Endothelial cell of umbilical vein (primary cell): Measurements from ENCODE around the gene GNB1L.

ENCODE experiments used
- CTCF ChIP-seq, 2 donors: IDR thresholded peaks; 1 replicate in 1 of 2; 2 replicates in 1 of 2; pipeline ENCODE4 v1.5.1; 2011; ENCODE audit warnings: low read length in 2 of 2, mild to moderate bottlenecking in 2 of 2, moderate library complexity in 2 of 2, control low read depth in 1 of 2, inconsistent platforms in 1 of 2, low read depth in 1 of 2; ENCODE audit not compliant: insufficient read depth in 1 of 2; ENCODE audit errors: extremely low read depth in 1 of 2
- JUN ChIP-seq: IDR thresholded peaks from 2 replicates; pipeline ENCODE4 v1.6.1; 2011; ENCODE audit warnings: borderline replicate concordance, low read depth; ENCODE audit not compliant: insufficient read length, insufficient read depth
- POLR2A ChIP-seq: IDR thresholded peaks from 2 replicates; pipeline ENCODE4 v1.6.1; 2012; ENCODE audit warnings: low read depth, mild to moderate bottlenecking, control low read depth, low read length

- no peak for TF ChIP-seq JUN
- TF ChIP-seq POLR2A: no peak
- no peak for TF ChIP-seq CTCF (IDR thresholded peaks at IDR 0.05; ENCODE audit: extremely low read depth in 1 of 2, insufficient read depth in 1 of 2, low read depth in 1 of 2, low read length in 2 of 2)
These were observed 27.2 kb downstream of the GNB1L start for GRCh38 chr22:19827341-19828034.
